NCI-H2029 (cell line): ENCODE data around the gene KERA.

Experiments used
- DNase-seq: peaks from one replicate; lab custom pipeline; 2025; lab: John Stamatoyannopoulos, UW

The KERA gene

GRCh38 chr12:91073426-91073825 lies 15.6 kb upstream of the KERA start:
- DNase-seq, result no peak

- peak; percentile 67 for DNase-seq
Observed at GRCh38 chr12:91072931-91073330, 15.1 kb upstream of the KERA start.

- no peak for DNase-seq
Observed at GRCh38 chr12:91070936-91071335, 13.1 kb upstream of the KERA start.

GRCh38 chr12:91065396-91065795 lies 7.6 kb upstream of the KERA start:
- DNase-seq, result no peak

- no peak for DNase-seq
Observed at GRCh38 chr12:91064640-91065039, 6.8 kb upstream of the KERA start.

DNA sequence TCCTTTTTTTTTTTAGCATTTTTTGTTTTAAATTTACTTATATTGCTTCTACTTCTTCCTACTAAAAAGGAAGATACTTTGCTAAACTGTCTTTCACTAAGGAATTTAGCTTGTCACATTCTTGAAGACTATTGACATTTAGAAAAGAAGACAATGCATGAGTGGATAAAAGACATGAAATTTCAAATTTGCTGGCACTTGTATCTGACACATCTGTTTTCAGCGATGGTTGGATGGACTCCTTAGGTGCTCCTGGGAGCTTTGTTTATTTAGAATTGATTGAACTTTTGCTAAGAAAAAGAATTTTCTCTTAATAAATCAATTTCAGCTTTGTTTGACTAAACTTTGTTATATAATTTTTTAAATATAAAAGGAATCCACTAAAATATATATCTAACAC lies 3.3 kb upstream of the KERA start:
- DNase-seq, result no peak

- DNase-seq, result no peak
Observed at GRCh38 chr12:91059211-91059610, 1.4 kb upstream of the KERA start.

DNA sequence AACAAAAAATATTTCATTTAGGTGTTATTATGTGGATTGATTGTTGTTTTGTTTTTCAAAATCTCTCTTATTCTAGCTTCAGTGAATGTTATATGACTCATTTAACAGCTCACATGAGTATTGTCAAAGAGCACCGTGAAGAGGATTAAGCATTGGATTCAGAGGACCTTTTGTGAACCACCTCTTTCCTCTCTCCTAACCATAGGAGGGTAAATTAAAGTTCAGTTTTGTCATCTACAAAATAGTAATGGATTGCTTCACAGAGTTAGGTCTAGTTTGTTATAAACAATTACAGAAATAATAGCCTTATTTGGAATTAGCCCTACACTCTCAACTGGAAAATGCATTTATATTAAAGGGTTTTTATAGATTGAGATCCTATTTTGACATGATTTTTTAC lies 962 bp upstream of the KERA start:
- no peak for DNase-seq

DNA sequence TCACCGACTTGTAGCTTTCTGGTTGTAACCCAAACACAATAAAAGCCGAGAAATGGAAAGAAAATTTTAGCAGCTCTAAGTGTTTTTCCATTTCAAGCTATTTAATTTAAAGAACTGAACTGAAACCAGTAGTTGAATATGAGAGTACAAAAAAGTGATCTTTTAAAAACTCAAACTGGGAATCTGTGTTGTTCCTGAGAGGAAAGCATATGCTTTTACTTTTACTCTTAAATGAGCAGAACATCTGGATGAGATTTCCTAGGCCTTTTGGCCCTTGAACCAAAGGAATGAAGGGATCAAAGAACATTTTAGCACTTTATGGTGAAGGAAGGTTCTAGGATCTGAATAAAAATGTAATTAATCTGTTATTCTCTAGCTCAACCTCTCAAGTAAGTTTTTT lies 1.3 kb downstream of the KERA start:
- DNase-seq, result no peak

DNA sequence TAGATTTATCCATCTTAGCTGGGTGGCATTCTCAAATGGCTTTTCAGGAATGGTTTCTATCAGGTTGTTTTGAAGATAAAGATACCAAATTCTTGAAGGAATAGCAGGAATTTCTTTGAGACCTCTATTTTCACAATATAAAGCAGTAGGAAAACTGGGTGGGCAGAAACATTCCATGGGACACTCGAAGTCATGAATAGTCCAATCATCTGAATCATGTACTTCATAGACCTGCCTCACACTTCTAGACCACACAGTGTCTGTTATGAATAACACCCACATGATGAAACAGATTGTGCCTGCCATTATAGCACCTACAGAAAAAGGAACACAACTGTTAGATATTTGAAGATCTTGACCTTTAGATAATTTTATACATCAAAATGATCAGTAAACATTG lies 1.8 kb downstream of the KERA start:
- DNase-seq, result no peak

- peak; percentile 36 for DNase-seq
Observed at GRCh38 chr12:91053951-91054715, 3.7 kb downstream of the KERA start.

DNA sequence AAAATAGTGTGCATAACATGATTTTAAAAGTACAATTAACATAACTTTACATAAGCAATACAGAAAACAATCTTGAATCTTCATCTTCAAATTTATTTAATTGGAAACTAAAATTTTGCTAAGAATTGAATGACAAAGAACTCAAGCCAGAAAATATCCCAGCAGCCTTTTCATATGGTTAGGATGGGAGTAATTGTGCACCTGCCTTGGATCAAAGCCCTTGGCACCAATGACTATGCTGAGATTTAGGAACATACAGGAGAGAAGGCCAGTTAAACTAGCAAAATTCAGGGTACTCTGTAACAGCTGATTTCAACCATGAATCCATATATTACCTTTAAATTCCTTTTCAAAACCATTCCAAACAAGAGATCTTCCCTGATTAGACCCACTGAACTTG lies 5.8 kb downstream of the KERA start:
- no peak for DNase-seq

- DNase-seq, result no peak
Observed at GRCh38 chr12:91044586-91044985, 13.2 kb downstream of the KERA start.

- no peak for DNase-seq
Observed at GRCh38 chr12:91043408-91043807, 14.4 kb downstream of the KERA start.

DNA sequence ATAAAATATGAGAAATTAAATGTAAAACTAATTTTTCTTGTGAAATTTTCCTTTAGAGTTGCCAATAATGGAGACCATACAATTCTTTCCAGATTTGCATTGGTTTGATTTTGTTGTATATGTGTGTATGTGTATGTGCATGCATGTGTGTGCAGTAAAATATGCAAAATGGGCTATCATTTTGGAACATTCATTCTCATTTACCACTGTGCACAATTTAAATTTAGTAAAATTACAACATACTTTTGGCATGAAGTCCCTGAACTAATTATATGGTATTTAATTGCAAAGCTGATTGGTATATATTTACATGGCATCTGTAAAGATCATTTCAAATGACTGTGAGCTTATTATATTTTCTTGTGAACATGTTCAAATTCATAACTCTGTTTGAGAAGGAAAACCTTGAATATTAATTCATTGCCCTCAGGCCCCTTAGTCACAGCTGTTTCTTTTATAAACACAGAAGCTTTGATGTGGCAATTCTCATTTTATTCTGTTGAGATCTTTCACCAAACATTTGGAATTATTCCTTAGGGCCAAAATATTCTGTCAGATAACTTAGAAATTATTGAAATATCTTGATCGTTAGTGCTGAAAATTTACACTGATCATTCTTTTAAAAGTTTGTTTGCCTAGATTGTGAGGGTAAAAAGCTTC lies 17.6 kb downstream of the KERA start:
- DNase-seq, result no peak

- DNase-seq, result no peak
Observed at GRCh38 chr12:91037276-91037675, 20.5 kb downstream of the KERA start.

- no peak for DNase-seq
Observed at GRCh38 chr12:91033251-91033650, 24.6 kb downstream of the KERA start.

DNA sequence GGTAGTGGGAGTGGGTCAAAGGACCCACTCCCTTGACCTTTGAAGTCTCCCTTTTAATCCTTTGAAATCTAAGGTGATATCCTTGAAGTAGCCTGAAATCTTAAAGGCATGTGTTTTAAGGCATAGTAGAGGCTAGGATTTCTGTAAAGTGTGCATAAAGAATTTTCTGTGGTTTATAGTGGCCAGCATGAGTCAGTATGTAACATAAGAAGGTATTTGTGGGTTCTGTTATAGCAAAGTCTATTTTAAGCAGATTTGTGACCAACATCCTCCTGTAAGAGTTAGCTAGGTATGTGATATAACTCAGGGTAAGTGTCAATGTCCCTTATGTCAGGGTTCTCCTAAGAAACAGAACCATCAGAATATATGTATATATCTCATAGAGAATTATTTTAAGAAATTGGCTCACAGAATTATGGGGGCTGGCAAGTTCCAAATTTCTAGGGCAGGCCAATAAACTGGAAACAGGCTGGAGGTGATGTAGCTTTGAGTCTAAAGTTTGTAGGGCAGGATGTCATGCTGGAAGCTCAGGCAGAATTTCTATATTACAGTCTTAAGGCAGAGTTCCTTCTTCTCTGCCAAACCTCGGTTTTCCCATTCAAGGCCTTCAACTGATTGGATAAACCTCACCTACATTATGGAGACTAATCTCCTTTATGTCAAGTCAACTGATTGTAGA lies 34.4 kb downstream of the KERA start:
- no peak for DNase-seq

GRCh38 chr12:91021076-91021475 lies 36.7 kb downstream of the KERA start:
- DNase-seq, result no peak

DNA sequence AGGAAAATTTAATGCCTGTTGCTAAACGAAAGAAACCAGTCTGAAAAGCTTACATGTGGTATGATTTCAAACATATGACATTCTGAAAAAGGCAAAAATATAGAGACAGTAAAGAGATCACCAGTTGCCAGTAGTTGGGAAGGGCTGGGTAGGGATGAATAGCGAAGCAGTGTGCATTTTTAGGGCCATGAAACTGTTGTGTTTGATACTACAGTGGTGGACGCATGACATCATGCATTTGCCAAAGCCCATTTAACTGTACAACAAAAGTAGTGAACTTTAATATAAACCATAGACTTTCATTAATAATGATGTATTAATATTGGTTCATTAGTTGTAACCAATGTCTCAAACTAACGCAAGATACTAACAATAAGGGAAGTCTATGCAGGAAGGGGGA lies 38.4 kb downstream of the KERA start:
- DNase-seq, result no peak

DNA sequence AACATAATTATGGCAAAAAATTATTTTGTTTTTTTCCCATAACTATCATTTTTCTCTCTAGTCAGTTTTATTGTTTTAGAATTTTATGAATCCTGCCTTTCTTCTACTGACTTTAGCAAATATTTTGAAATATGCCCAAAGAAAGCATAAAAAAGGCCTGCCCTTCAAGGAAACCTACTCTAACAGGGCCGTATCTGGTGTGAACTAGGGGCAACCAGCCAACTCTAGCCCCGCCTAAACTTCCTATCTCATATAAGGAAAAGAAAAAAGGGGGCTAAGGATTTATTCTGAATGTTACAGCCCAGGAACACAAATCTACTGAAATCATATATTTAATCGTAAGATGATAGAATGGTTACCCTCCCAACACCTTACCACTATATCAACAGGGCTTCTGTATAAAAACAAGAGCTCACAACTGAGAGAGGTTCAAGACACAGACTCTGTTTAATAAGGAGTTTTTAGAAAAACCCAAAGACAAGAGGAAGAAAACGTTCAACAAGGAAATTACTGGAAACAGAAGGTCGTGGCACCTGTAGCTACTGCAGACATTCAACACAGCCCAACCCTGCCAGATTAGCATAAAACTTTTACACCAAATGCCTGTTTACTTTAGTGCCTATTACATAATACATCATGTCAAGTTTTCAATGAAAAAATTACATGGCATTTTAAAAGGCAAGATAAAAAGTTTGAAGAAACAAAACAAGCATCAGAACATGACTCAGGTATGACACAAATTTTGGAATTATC lies 40.1 kb downstream of the KERA start:
- no peak for DNase-seq

DNA sequence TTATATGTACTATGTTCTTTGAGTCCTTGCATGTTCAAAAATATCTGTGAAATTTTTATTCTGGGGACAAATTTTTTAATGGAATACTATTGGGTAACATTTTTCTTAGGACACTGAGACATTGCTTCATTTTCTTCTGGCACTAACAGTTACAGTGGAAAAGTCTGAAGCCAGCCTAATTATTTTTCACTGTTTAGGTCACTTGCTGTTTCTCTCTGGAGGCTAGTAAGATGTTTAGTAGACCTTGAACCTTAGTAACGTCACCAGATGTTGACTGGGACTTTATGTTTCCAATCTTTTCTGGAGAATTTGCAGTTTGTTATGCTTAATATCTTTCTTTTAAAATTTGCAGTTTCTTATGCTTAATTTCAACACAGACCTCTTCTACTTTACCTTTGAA lies 40.8 kb downstream of the KERA start:
- no peak for DNase-seq
